Hepatocyte (in vitro differentiated cells): Measurements from ENCODE around the gene SRR.

Experiments
- CTCF ChIP-seq: fragments of 200-600 bp; sonication (generic); IDR thresholded peaks from 2 replicates; pipeline ENCODE4 v1.5.1; 2016; ENCODE audit warnings: antibody characterized with exemption, mild to moderate bottlenecking; ENCODE audit not compliant: poor library complexity
- EZH2 ChIP-seq: fragments of 200-600 bp; sonication (generic); IDR thresholded peaks from 2 replicates; pipeline ENCODE4 v1.6.1; 2016; ENCODE audit warnings: antibody characterized with exemption, mild to moderate bottlenecking, borderline replicate concordance

GRCh38 chr17:2372180-2372579 is 68.4 kb downstream of the SRR start:
- TF ChIP-seq EZH2, result no peak
- no peak for TF ChIP-seq CTCF
